GM23248 (cell line): ENCODE data around the gene SLC35F3. TPM values are rescaled to one million over a fixed set of nuclear protein-coding genes. Genes with fewer than 3 reads are reported as not detected.

Experiments
- DNase-seq: peaks from one replicate; pipeline ENCODE4 v3.0.0-alpha.2; 2015
- H2AFZ ChIP-seq: fragments of 200-600 bp; sonication (generic); 2 replicates; pipeline ENCODE4 v1.6.1; 2016; ENCODE audit warnings: antibody characterized with exemption
- H3F3A ChIP-seq: fragments of 200-600 bp; sonication (generic); 2 replicates; pipeline ENCODE4 v1.6.1; 2016; ENCODE audit warnings: mild to moderate bottlenecking, antibody characterized with exemption, mixed run types; ENCODE audit not compliant: insufficient read depth
- H3K27ac ChIP-seq: fragments of 200-600 bp; sonication (generic); 2 replicates; pipeline ENCODE4 v1.5.1; 2016; ENCODE audit warnings: mild to moderate bottlenecking
- H3K27me3 ChIP-seq: fragments of 200-600 bp; sonication (generic); replicated peaks from 2 replicates; pipeline ENCODE4 v1.6.1; 2016; ENCODE audit warnings: mild to moderate bottlenecking; ENCODE audit not compliant: insufficient read depth
- H3K36me3 ChIP-seq: fragments of 200-600 bp; sonication (generic); 2 replicates; pipeline ENCODE4 v1.6.1; 2016; ENCODE audit warnings: low read depth, mild to moderate bottlenecking
- H3K4me1 ChIP-seq: fragments of 200-600 bp; sonication (generic); 2 replicates; pipeline ENCODE4 v1.6.1; 2016; ENCODE audit warnings: mild to moderate bottlenecking; ENCODE audit not compliant: insufficient read depth
- H3K4me2 ChIP-seq: fragments of 200-600 bp; sonication (generic); one replicate; pipeline ENCODE4 v1.6.1; 2016; ENCODE audit warnings: mild to moderate bottlenecking; ENCODE audit not compliant: unreplicated experiment
- H3K4me3 ChIP-seq: fragments of 200-600 bp; sonication (generic); 2 replicates; pipeline ENCODE4 v1.5.1; 2016; ENCODE audit warnings: mild to moderate bottlenecking
- H3K79me2 ChIP-seq: fragments of 200-600 bp; sonication (generic); 2 replicates; pipeline ENCODE4 v1.6.1; 2016; ENCODE audit warnings: mild to moderate bottlenecking; ENCODE audit not compliant: insufficient read depth
- H3K9ac ChIP-seq: fragments of 200-600 bp; sonication (generic); 2 replicates; pipeline ENCODE4 v1.6.1; 2016; ENCODE audit warnings: mild to moderate bottlenecking
- H3K9me2 ChIP-seq: fragments of 200-600 bp; sonication (generic); 2 replicates; pipeline ENCODE4 v1.6.1; 2016; ENCODE audit warnings: mixed run types, mild to moderate bottlenecking, moderate library complexity; ENCODE audit not compliant: insufficient read depth
- H3K9me3 ChIP-seq: fragments of 200-600 bp; sonication (generic); one replicate; pipeline ENCODE4 v1.6.1; 2017; ENCODE audit warnings: low read depth
- H4K20me1 ChIP-seq: fragments of 200-600 bp; sonication (generic); 2 replicates; pipeline ENCODE4 v1.6.0; 2016; ENCODE audit not compliant: insufficient read depth
- EZH2 ChIP-seq: fragments of 200-600 bp; sonication (generic); IDR thresholded peaks from 2 replicates; pipeline ENCODE4 v1.6.1; 2018; ENCODE audit warnings: antibody characterized with exemption, mild to moderate bottlenecking; ENCODE audit not compliant: insufficient read depth, poor library complexity, severe bottlenecking
- EZH2phosphoT487 ChIP-seq: fragments of 200-600 bp; sonication (generic); IDR thresholded peaks from 2 replicates; pipeline ENCODE4 v1.6.1; 2018; ENCODE audit warnings: antibody characterized with exemption, moderate library complexity, mild to moderate bottlenecking, low read depth; ENCODE audit not compliant: insufficient read depth
- WGBS, 2 experiments: methylation state at CpG; one replicate each; pipeline ENCODE4 v1.1.6; 2015 to 2017; ENCODE audit warnings: low lambda C conversion rate in 2 of 2, low coverage in 1 of 2; ENCODE audit errors: missing lambda C conversion rate in 2 of 2; 5-methylcytosine and 5-hydroxymethylcytosine counted together
- in situ Hi-C: fragments of 300-500 bp; cut with MboI; formaldehyde crosslinking; loops from 2 replicates; pipeline ENCODE4 v1.15.0; 2020
- polyA plus RNA-seq: library from polyadenylated mRNA; unstranded; fragments of >200 nt; fragmentation: Nextera tagmentation; extraction: Ambion mirVana; gene quantifications from 2 replicates; pipeline ENCODE4 v1.2.1, GENCODE V29; 2016
- total RNA-seq: library from RNA; depleted of rRNA; stranded (reverse); fragments of >200 nt; shearing (Covaris generic); gene quantifications from 2 replicates; pipeline ENCODE4 v1.2.3, GENCODE V29; 2014

SLC35F3 gene
- total and polyA plus RNA-seq, 2 experiments from 2014 or later = 0.43 to 1.3 TPM

DNA sequence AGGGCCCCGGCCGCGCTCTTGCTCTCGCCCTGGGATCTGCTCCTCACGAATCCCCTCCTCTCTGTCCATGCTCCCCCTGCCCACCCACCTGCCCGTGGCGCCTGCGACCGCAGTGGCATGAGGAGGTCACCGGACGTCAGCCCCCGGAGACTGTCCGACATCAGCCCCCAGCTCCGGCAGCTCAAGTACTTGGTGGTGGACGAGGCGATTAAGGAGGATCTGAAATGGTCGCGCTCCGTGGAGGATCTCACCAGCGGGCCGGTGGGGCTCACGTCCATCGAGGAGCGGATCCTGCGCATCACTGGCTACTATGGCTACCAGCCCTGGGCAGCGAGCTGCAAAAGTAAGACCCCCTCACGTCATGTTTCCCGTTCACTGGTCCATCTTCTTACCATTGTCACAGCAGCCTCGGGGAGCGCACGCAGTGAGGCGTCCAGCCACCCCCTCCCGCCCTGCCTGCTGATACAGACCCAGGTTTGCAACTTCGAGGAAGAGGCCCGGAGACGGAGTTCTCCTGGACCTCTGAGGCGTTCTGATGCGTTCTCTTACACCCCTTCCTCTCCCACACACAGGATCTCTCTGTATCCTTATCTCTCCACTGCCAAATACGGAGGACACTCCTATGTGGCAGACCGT, 1.1 kb downstream of the SLC35F3 start:
- Histone ChIP-seq H4K20me1 (no peaks in the 10 kb centered on the region), H3K9me2 (no peaks in the 10 kb centered on the region), H3K4me3 (no peak overlapping the region), H3F3A (no peaks in the 10 kb centered on the region), H2AFZ (no peak overlapping the region), H3K4me1 (no peaks in the 10 kb centered on the region), H3K4me2 (no peak overlapping the region), H3K79me2 (no peaks in the 10 kb centered on the region), H3K36me3 (no peaks in the 10 kb centered on the region), H3K9me3 (no peaks in the 10 kb centered on the region), H3K27ac (no peak overlapping the region), H3K27me3 (peaks cover 31% of the 10 kb centered on the region), H3K9ac (no peak overlapping the region)
- no peak for DNase-seq
- no peak for TF ChIP-seq EZH2phosphoT487
- no peak for TF ChIP-seq EZH2
- in situ Hi-C loops = no loop called here
- WGBS, 2 experiments = 5 to 7% methylated on average over 37 to 40 of the region's 40 CpGs

GRCh38 chr1:233907151-233907550, 2.7 kb downstream of the SLC35F3 start:
- H3F3A ChIP-seq = no peaks in the 10 kb centered on the region
- no peaks in the 10 kb centered on the region for H4K20me1 ChIP-seq
- no peak for DNase-seq
- no peak overlapping the region for H3K27ac ChIP-seq
- H3K27me3 ChIP-seq = peaks cover 31% of the 10 kb centered on the region
- no peak overlapping the region for H3K9ac ChIP-seq
- no peak for TF ChIP-seq EZH2phosphoT487
- H3K4me1 ChIP-seq = no peaks in the 10 kb centered on the region
- in situ Hi-C loops = no loop called here
- no peaks in the 10 kb centered on the region for H3K9me3 ChIP-seq
- H3K4me3 ChIP-seq = no peak overlapping the region
- H3K79me2 ChIP-seq = no peaks in the 10 kb centered on the region
- no peaks in the 10 kb centered on the region for H3K36me3 ChIP-seq
- H3K4me2 ChIP-seq = no peak overlapping the region
- H3K9me2 ChIP-seq = no peaks in the 10 kb centered on the region
- H2AFZ ChIP-seq = no peak overlapping the region

- TF ChIP-seq EZH2phosphoT487 (no peak), EZH2 (no peak)
- Histone ChIP-seq H2AFZ (no peak overlapping the region), H3K9ac (no peak overlapping the region), H3K4me3 (no peak overlapping the region), H3F3A (no peaks in the 10 kb centered on the region), H3K27me3 (peaks cover 29% of the 10 kb centered on the region), H3K9me2 (no peaks in the 10 kb centered on the region), H3K27ac (no peak overlapping the region), H3K9me3 (no peaks in the 10 kb centered on the region), H3K4me2 (no peak overlapping the region), H3K36me3 (no peaks in the 10 kb centered on the region), H4K20me1 (no peaks in the 10 kb centered on the region), H3K4me1 (no peaks in the 10 kb centered on the region), H3K79me2 (no peaks in the 10 kb centered on the region)
- no peak for DNase-seq
- in situ Hi-C loops = no loop called here
Observed at GRCh38 chr1:233908092-233908491, 3.6 kb downstream of the SLC35F3 start.

- no peak overlapping the region for H3K4me2 ChIP-seq
- in situ Hi-C loops = no loop called here
- DNase-seq = no peak
- H3K9me2 ChIP-seq = no peaks in the 10 kb centered on the region
- H3K4me1 ChIP-seq = no peaks in the 10 kb centered on the region
- TF ChIP-seq EZH2phosphoT487 (no peak), EZH2 (no peak)
- H3F3A ChIP-seq = no peaks in the 10 kb centered on the region
- H3K4me3 ChIP-seq = no peak overlapping the region
- H3K9ac ChIP-seq = no peak overlapping the region
- peaks cover 20% of the 10 kb centered on the region for H3K27me3 ChIP-seq
- H3K9me3 ChIP-seq = no peaks in the 10 kb centered on the region
- H3K79me2 ChIP-seq = no peaks in the 10 kb centered on the region
- H3K36me3 ChIP-seq = no peaks in the 10 kb centered on the region
- WGBS, 2 experiments = 5 to 10% methylated on average over 1 of the region's 1 CpG
- H3K27ac ChIP-seq = no peak overlapping the region
- H4K20me1 ChIP-seq = no peaks in the 10 kb centered on the region
- H2AFZ ChIP-seq = no peak overlapping the region
Observed at GRCh38 chr1:233909195-233909594, 4.7 kb downstream of the SLC35F3 start.

DNA sequence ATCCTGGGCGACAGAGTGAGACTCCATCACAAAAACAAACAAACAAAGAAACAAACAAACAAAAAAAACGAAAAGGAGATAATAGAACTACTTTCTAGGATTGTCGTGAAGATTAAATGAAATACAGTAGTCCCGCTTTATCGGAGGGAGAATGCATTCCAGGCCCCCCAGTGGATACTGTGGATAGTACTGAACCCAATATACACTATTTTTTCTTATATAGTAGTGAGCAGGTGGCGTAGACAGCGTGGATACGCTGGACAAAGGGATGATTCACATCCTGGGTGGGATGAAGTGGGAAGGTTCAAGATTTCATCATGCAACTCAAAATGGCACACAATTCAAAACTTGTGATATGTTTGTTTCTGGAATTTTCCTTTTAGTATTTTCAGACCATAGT, 8.0 kb downstream of the SLC35F3 start:
- in situ Hi-C loops = no loop called here
- H3K9me2 ChIP-seq = no peaks in the 10 kb centered on the region
- no peaks in the 10 kb centered on the region for H3K4me1 ChIP-seq
- no peaks in the 10 kb centered on the region for H3F3A ChIP-seq
- no peak for DNase-seq
- 0 out of 2 replicates have a peak, but pooled peaks cover 4% of the 10 kb centered on the region for H3K27me3 ChIP-seq
- no peak overlapping the region for H3K27ac ChIP-seq
- no peaks in the 10 kb centered on the region for H4K20me1 ChIP-seq
- H3K9me3 ChIP-seq = no peaks in the 10 kb centered on the region
- H2AFZ ChIP-seq = no peak overlapping the region
- no peak overlapping the region for H3K9ac ChIP-seq
- H3K79me2 ChIP-seq = no peaks in the 10 kb centered on the region
- no peak for TF ChIP-seq EZH2phosphoT487
- no peak for TF ChIP-seq EZH2
- H3K4me2 ChIP-seq = no peak overlapping the region
- 31 to 37% methylated on average over 8 of the region's 8 CpGs for WGBS, 2 experiments
- H3K4me3 ChIP-seq = no peak overlapping the region
- H3K36me3 ChIP-seq = no peaks in the 10 kb centered on the region
